ENCODE results near the gene SMIM24. TPM values are rescaled to one million over a fixed set of nuclear protein-coding genes. Genes with fewer than 3 reads are reported as not detected.

Gene SMIM24
- total and polyA plus RNA-seq, 10 donors, result 0.63 to 3.0 (median 1.3) TPM; not detected in 3

DNA sequence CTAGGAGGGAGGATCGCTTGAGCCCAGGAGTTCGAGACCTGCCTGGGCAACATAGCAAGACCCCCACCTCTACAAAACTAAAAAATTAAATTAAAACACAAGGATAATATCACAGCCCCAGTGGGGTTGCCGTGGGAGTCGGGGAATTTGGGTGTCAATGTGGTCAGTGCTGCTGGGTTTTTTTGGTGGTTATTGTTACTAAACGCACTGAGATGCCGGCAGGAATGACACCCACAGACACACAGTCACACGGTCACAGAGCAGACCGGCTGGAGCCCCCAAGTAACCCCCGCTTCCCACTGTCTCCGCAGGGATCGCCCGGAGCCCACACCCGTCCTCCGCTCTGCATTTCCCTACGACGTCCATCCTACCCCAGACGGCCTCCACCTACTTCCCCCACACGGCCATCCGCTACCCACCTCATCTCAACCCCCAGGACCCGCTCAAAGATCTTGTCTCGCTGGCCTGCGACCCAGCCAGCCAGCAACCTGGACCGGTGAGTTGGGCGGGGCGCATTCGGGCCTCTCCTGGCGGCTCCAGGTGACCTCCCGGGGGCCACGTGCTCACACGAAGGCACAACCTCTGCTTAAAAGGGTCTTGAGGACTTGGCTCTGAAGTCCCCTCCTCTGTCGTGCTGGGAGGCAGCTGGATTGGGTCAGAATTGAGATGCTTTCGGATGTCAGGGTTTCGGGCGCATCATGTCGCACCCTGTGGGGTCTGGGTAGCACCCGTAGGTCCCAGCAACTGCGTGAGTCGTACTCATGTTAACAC lies 28.0 kb downstream of the SMIM24 start:
- TF ChIP-seq, protein P1, sequence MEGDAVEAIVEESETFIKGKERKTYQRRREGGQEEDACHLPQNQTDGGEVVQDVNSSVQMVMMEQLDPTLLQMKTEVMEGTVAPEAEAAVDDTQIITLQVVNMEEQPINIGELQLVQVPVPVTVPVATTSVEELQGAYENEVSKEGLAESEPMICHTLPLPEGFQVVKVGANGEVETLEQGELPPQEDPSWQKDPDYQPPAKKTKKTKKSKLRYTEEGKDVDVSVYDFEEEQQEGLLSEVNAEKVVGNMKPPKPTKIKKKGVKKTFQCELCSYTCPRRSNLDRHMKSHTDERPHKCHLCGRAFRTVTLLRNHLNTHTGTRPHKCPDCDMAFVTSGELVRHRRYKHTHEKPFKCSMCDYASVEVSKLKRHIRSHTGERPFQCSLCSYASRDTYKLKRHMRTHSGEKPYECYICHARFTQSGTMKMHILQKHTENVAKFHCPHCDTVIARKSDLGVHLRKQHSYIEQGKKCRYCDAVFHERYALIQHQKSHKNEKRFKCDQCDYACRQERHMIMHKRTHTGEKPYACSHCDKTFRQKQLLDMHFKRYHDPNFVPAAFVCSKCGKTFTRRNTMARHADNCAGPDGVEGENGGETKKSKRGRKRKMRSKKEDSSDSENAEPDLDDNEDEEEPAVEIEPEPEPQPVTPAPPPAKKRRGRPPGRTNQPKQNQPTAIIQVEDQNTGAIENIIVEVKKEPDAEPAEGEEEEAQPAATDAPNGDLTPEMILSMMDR (IDR thresholded peaks at IDR 0.05 in 8 of 11, conservative IDR thresholded peaks at IDR 0.05 in 3 of 11), result no peak
- TF ChIP-seq POLR2A (IDR thresholded peaks at IDR 0.05) (no peak), POLR2AphosphoS5 (IDR thresholded peaks at IDR 0.05) (peak in 1 of 3 donors; percentile 38)
- DNase-seq, result no peak
- 89 to 95% (median 93%) methylated on average over 33 to 38 of the region's 38 CpGs for WGBS, 5 donors
- Histone ChIP-seq H3K9me3 (no peaks in the 10 kb centered on the region), H3K4me1 (peaks cover 5 to 23% (median 11%) of the 10 kb centered on the region in 6 donors), H3K4me3 (no peak overlapping the region), H3K36me3 (peaks cover 0 to 100% (median 62%) of the 10 kb centered on the region in 6 donors), H3K27me3 (replicated peaks in 1 of 7) (no peaks in the 10 kb centered on the region), H3K27ac (peak overlapping the region in 1 of 8 donors; percentile 7)
- intact Hi-C loops (cut with DNase I; ENCODE audit: low total_unique reads), result no loop called here

DNA sequence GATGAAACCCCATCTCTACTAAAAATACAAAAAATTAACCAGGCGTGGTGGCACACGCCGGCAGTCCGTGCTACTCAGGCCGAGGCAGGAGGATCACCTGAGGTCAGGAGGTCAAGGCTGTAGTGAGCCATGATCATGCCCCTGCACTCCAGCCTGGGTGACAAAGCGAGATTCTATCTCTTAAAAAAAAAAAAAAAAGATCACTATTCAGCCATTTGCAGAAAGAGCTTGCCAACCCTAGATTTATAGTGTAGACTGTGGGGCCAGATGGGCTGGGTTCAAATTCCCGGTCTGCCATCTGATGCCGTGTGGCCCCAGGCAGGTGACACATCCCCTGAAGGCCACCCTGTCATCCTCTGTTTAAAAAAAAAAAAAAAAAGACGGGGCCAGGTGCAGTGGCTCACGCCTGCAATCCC lies 28.9 kb downstream of the SMIM24 start:
- Histone ChIP-seq H3K9me3 (no peaks in the 10 kb centered on the region), H3K27me3 (replicated peaks in 1 of 7) (no peaks in the 10 kb centered on the region), H3K4me1 (peaks cover 0 to 14% (median 2%) of the 10 kb centered on the region in 6 donors), H3K36me3 (peaks cover 0 to 100% (median 56%) of the 10 kb centered on the region in 6 donors), H3K27ac (peak overlapping the region in 7 of 8 donors; percentile 19 to 66 (median 43)), H3K4me3 (no peak overlapping the region)
- TF ChIP-seq, protein P1 (IDR thresholded peaks at IDR 0.05 in 8 of 11, conservative IDR thresholded peaks at IDR 0.05 in 3 of 11), result no peak
- TF ChIP-seq POLR2A (IDR thresholded peaks at IDR 0.05), result no peak
- TF ChIP-seq POLR2AphosphoS5 (IDR thresholded peaks at IDR 0.05), result no peak
- intact Hi-C loops (cut with DNase I; ENCODE audit: low total_unique reads), result no loop called here
- WGBS, 5 donors, result 81 to 91% (median 88%) methylated on average over 9 to 10 of the region's 10 CpGs
- no peak for DNase-seq

DNA sequence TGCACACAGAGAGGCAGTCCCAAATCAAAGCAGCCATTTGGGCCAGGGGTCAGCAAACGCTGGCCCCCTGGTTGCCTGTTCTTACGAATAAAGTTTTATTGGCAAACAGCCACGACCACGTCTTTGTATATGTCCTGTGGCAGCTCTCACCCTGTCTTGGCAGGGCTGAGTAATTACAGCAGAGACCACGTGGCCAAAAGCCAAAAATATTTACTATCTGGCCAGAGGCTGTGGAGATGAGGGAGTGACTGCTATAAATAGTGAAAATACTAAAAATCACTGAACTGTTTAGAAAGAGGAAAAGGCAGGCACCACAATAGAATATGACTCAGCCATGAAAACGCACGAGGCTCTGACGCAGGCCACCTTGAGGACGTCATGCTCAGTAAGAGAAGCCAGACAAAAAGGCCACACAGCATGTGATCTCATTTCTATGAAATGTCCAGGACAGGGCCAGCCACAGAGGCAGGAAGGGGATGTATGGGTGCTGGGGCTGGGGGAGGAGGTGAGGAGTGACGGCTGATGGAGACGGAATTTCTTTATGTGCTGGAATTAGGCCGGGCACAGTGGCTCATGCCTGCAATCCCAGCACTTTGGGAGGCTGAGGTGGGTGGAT lies 29.4 kb downstream of the SMIM24 start:
- peaks cover 0 to 100% (median 54%) of the 10 kb centered on the region in 6 donors for H3K36me3 ChIP-seq
- no peak for TF ChIP-seq POLR2A (IDR thresholded peaks at IDR 0.05)
- peak in 2 of 3 donors; percentile 32 to 68 for TF ChIP-seq POLR2AphosphoS5 (IDR thresholded peaks at IDR 0.05)
- TF ChIP-seq, protein P1 (IDR thresholded peaks at IDR 0.05 in 8 of 11, conservative IDR thresholded peaks at IDR 0.05 in 3 of 11), result no peak
- DNase-seq, result no peak
- H3K27ac ChIP-seq, result peak overlapping the region in 7 of 8 donors; percentile 19 to 66 (median 43)
- no peak overlapping the region for H3K4me3 ChIP-seq
- no peaks in the 10 kb centered on the region for H3K9me3 ChIP-seq
- intact Hi-C loops (cut with DNase I; ENCODE audit: low total_unique reads), result no loop called here
- peaks cover 0 to 13% (median 3%) of the 10 kb centered on the region in 6 donors for H3K4me1 ChIP-seq
- WGBS, 5 donors, result 59 to 75% (median 62%) methylated on average over 12 of the region's 12 CpGs
- no peaks in the 10 kb centered on the region for H3K27me3 ChIP-seq (replicated peaks in 1 of 7)

Data from spleen (tissue), 11 donors.